COR-L47 (cell line): Measurements from ENCODE around the gene RAB11A.
"Not testable (repeated sequence)": the region's sequence is repeated elsewhere in the genome, so short reads cannot be mapped to it uniquely, and the experiment has no call there.

Source experiments
- DNase-seq: peaks from one replicate; lab custom pipeline; 2025; lab: John Stamatoyannopoulos, UW

RAB11A gene

DNA sequence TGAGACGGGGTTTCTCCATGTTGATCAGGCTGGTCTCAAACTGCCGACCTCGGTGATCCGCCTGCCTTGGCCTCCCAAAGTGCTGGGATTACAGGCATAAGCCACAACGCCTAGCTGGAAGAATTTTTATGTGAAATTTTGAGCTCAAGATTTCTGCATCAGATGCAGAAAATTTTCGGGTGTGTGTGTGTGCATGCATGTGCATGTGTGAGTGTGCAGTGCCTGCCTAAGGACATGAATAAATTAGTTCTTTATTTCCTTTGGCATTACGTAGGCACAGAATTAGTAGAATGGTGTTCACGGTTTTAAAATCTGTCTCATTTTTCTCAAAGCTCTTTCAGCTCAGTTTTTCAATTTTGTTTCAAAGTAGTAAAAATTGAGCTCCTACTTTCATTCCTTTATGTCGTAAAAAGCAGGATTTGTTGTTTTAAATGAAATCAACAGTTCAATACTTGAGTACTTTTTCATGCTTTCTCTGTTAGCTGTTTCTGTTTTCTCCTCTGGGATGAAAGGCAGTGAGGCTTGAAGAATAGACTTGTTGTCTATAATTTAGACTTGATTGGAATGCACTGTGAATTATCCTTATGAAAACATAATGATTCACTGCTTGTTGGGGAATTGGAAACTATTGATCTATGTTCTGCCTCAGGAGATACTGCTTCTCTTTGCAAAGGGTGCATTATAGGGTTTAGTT lies 23.3 kb upstream of the RAB11A start:
- no peak for DNase-seq

DNA sequence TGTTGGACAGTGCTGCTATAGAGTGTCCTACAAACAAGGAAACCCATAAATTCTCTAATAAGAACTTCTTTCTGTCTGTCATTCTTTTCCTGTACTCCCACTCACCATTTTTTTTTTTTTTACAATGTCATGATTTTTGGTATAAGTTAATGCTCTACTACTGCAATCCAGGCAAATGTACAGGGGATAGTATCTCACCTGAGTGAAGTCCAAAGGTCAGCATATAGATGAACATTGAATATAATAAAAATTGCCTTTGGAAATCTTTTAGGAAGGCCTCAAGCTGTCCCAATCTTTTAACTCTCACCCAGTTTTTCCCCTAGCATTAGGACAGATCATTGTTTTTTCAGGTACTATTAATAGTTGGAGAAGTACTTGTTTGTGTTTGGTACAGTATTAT lies 21.3 kb upstream of the RAB11A start:
- no peak for DNase-seq

DNA sequence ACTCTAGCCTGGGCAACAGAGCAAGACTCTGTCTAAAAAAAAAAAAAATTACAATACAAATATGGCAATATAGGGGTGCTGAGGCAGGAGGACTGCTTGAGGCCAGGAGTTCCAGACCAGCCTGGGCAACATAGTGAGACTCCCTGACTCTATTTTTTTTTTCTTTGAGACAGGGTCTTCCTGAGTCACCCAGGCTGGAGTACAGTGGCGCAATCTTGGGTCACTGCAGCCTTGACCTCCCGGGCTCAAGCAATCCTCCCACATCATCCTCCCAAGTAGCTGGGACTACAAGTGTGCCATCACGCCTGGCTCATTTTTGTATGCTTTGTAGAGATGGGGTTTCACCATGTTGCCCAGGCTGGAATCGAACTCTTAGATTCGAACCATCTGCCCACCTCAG lies 17.3 kb upstream of the RAB11A start:
- DNase-seq, result no peak

DNA sequence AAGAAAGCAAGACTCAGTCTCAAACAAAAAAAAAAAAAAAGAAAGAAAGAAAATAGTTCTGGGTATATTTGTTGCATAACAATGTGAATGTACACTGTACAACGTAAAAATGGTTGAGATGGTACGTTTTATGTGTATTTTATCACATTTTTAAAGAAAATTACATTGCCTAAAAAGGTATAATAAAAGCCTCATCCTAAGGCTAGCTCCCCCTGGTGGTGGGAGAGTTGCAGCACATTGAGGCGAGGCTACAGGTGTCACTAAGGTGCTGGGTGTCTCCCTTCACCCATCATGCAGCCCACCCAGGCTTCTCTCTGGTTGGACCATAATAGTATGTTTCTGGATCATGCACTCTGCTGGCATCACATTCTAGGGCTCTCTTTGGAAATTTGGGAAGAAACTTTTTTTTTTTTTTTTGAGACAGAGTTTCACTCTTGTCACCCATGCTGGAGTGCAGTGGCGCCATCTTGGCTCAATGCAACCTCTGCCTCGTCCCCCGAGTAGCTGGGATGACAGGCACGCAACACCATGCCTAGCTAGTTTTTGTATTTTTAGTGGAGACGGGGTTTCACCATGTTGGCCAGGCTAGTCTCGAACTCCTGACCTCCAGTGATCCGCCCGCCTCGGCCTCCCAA lies 12.4 kb upstream of the RAB11A start:
- DNase-seq, result peak; percentile 50

DNA sequence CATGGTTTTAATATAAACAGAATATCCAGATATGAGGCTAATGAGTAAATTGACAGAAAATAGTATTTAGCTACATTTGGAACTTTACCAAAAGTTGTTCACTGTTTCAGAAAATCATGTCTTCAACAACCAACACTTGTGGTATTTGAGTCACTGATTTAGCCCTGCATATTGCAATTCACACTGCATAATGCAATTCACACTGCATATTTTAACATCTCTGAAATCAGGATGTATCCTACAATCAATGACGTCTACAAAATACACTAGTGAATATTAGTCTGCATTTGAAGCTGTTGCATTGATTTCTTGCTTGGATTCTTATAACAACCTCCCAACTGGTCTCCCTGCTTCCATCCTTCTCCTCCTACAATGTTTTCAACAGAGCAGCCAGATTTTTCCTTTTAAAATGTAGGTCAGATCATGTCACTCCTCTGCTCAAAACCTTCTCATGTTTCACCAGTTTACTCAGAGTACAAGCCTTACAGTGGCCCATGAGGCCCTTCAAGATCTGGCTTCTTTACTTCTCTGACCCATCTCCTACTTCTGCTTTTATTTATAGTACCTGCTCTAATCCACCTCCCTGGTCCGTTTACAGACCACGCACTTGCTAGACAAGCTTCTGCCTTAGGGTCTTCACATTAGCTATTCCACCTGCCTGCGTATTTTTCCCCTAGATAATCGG lies 11.4 kb upstream of the RAB11A start:
- DNase-seq, result no peak

DNA sequence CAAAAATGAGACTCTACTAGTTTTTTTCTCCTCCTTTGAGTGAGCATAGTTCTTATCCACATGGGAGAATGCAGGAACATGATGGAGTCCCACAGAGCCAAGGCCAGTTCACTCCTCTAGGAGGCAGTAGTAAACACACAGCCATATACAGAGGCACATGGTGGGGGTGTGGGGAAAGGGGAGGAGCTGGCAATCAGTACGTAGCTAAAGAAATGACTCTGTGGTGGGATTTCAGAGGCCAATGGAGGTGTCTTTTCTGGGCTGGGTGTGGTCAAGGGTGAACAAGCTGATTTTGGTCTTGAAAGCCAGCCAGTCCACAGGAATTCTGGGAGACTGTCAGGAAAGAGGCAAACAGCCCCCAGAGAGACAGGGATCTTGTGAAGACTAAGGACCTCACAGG lies 6.6 kb upstream of the RAB11A start:
- DNase-seq, result peak; percentile 14

DNA sequence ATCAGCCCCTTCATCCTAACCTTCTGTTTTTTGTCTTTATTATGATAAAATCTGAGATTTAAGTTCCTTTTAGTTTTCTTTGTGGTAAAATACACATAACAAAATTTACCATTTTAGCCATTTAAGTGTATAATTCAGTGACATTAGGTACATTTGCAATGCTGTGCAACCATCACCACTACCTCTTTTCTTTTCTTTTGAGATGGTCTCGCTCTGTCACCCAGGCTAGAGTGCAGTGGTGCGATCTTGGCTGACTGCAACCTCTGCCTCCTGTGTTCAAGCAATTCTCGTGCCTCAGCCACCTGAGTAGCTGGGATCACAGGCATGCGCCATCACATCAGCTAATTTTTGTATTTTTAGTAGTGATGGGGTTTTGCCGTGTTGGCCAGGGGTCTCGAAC lies 6.2 kb upstream of the RAB11A start:
- no peak for DNase-seq

DNA sequence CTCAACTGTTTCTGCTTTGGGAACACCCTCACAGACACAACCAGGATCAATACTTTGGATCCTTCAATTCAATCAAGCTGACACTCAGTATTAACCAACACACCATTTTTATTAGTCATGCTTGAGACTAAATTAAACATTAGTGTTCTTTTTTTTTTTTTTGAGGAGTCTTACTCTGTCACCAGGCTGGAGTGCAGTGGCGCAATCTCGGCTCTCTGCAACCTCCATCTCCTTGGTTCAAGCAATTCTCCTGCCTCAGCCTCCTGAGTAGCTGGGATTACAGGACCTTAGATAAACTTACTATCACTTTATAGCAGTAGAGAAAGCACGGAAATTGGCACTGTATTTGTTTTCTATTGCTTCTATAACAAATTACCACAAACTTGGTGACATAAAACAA lies 2.0 kb upstream of the RAB11A start:
- DNase-seq, result no peak

DNA sequence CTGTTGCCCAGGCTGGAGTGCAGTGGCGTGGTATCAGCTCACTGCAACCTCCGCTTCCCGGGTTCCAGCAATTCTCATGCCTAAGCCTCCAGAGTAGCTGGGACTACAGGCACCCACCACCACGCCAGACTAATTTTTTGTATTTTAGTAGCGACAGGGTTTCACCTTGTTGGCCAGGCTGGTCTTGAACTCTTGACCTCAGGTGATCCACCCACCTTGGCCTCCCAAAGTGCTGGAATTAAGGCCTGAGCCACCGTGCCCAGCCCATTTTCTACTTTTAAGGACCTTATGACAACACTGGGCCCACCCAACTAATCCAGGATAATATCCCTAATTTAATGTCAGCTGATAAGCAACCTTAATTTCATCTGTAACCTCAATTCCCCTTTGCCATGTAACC lies 1.4 kb upstream of the RAB11A start:
- DNase-seq, result not testable (repeated sequence)

DNA sequence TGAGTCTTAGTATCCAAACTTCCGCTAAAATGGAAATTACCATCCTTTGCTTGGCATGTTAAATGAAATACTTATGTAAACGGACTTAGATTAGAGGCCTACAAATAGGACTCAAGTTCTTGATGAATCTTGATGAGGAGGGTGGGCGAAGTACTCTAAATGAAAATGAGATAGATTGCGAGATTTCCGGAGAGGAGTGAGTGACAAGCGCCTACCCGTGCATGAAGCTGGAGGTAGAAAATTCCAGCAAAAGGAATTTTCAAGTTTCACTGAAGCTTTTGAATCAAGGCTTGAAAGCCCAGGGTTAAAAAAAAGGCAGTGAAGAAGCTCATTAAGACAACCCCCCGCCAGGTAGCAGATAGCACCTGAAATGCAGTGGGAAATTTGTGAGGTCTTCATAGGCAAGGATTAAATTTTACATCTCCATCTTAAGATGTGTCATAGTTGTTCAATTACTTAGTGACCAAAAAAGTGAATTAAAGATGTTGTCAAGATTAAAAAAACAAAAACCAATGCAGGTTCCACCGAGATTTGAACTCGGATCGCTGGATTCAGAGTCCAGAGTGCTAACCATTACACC lies 655 bp upstream of the RAB11A start:
- DNase-seq, result no peak

DNA sequence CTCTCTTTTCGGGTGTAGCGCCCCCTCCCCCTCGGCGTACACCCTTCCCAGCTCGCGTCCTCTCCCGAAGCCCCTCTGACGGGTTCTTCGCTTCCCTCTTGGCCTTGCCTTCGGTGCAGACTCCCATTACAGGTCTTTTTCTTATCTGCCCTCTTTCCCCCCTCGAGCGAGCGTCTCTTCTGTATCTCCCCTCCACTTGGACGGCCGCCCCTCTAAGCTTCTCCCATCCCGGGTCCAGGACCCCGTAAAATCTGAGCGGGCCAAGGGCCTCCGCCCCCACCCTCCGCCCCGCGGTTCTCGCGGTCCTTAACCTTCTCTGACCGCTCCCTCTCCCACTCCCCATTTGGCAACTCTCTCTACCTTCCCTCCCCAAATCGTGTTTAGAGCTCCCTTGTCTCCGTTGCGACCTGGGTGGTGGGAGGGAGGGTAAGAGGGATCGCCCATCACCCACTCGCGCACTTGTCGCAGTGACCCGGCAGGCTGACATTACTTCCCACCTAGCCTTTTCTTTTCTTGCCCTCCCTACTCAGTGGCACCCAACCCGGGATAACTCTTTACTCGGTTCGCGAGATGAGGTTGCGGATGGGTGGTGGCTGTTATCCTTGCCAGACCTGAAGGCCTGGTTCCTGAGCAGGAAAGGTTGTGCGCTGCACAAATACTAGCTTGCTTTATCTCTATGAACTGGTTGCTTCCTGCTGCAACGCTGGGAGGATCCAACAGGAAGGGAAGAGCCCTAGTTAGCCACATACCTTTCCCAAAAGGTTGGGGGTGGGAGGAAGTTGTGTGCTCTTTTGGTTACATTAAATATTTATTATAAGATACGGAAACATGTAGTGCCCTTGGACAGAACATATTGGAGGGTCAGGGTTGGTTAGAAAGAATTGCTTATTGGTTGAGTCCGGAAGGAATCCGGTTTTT lies 922 bp downstream of the RAB11A start:
- DNase-seq, result peak; percentile 19

DNA sequence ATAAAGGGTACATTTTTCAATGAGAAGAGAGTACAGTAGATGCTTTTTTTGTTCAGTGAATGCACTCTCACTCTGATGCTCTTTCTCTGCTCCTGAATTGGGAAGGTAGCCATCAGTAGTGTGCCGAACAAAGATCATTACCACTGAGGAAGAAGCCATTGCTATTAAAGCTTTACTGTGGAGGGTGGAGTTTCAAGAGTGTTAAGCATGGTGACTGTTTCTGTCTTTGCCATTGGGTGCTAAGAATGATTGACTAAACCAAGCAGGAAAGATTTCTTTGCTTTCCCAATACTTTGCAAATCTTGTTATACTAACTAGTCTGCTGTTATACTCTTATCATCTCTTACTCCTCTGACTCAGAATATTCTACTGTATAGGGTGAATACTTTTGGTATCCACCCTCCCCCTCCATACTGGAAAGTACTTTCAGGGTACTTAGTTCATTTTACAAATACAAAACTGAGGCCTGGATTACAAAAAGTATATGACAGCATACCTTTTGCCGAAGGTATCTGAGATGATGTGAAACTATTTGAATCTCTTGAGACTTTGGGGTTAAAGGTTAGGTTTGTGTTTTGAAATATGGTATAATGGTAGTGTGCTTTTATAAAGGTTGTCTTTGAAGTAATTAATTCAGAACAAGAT lies 1.7 kb downstream of the RAB11A start:
- DNase-seq, result no peak

DNA sequence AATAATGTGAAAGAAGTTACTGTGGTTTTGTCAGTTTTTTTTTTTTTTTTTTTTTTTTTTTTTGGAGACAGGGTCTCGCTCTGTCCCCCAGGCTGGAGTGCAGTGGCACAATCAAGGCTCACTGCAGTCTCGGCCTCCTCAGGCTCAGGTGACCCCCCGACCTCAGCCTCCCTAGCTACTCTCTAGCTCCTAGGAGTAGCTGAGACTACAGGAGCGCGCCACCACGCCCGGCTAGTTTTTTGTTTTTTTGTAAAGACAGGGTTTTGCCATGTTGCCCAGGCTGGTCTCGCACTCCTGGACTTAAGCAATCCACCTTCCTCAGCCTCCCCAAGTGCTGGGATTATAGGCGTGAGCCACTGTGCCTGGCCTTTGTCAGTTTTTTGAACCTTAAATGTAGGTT lies 2.6 kb downstream of the RAB11A start:
- not testable (repeated sequence) for DNase-seq

DNA sequence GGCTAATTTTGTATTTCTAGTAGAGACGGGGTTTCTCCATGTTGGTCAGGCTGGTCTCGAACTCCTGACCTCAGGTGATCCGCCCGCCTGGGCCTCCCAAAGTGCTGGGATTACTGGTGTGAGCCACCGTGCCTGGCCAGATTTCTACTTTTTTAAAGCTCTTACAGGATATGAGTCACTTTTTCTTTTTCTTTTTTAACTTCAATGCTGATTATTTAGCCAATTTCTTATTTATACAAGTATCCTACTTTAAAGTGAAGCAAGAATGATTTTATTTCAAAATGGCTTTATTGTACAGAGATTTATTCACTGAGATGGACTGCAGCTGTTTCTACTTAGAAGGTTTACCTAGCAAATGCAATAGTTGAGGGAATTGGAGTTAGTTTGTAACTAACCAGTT lies 3.3 kb downstream of the RAB11A start:
- not testable (repeated sequence) for DNase-seq

DNA sequence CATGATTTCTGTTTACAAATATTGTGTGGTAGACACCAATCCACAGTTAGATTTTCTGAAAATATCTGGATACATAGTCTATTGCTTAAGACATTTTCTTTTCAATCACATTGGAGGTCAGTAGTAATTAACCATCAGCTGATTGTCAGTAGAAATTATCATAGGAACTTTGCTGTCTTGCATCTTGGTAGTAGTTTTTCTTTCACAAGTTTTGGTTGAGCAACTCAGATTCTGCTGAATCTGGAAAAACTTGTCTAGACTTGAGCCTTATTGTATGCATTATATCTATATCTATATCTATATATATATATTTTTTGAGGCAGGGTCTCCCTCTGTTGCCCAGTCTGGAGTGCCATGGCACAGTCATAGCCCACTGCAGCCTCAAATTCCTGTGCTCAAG lies 4.0 kb downstream of the RAB11A start:
- no peak for DNase-seq

DNA sequence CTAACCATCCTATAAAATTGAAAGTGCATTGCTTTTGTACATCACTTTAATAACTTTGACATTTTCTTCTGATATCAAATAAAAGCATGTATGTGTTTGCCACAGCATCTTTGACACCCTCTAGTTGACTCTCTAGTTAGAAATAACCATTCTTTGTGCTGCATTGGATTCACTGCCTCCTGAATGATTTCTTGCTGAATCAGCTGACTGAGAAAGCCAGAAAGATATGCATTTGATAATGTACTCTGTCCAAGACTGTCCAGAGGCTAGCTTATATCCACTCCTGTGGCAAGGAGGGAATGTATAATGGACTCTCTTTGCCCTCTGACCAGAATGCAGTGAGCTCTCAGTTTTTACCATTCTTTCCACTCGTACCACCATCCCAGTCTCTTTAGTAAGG lies 6.2 kb downstream of the RAB11A start:
- DNase-seq, result no peak

DNA sequence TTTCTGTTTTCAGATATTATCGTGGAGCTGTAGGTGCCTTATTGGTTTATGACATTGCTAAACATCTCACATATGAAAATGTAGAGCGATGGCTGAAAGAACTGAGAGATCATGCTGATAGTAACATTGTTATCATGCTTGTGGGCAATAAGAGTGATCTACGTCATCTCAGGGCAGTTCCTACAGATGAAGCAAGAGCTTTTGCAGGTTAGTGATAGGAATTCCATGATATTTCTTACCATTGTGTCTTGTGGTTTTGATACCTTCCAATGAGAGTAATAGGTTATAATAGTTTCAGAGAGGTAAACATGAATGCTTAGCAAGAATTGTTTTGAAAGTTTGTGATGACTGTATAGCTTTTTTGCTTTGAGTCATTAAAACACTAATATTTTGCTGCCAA lies 8.5 kb downstream of the RAB11A start:
- no peak for DNase-seq

DNA sequence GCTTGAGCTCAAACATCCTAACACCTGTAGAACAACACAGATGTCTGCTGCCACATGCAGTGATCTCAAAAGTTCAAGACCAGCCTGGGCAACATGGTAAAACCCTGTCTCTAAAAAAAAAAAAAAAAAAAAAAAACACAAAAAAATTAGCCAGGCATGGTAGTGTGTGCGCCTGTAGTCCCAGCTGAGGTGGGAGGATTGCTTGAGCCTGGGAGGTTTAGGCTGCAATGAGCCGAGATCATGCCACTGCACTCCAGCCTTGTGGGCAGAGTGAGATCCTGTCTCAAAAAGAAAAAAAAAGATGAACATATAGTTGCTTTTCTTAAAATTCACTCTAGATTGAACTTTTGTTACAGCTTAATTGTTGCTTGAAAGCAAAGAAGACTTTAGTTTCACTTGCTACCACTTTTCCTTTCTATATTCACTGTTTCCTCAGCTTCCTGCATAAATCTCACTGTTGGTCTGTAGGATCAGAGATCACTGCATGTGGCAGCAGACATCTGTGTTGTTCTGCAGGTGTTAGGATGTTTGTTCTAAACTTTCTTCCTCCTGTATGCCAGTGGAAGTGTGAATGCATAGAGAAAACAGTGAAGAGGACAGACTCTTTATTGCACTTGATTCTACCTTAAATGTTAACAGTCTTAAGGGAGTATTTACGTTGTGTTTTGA lies 12.6 kb downstream of the RAB11A start:
- no peak for DNase-seq

DNA sequence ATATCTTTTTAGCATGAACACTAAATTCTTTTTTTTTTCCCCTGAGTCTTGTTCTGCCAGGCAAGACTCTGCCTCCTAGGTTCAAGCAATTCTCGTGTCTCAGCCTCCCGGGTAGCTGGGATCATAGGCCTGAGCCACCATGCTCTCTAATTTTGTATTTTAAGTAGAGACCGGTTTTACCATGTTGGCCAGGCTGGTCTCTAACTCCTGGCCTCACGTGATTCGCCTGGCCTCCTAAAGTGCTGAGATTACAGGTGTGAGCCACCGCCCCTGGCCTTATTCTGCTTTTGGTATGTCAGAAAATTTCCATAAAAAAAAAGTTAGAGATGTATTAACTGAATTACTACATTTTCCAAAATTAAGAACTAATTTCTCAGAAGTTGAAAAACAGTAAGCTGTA lies 14.3 kb downstream of the RAB11A start:
- no peak for DNase-seq

DNA sequence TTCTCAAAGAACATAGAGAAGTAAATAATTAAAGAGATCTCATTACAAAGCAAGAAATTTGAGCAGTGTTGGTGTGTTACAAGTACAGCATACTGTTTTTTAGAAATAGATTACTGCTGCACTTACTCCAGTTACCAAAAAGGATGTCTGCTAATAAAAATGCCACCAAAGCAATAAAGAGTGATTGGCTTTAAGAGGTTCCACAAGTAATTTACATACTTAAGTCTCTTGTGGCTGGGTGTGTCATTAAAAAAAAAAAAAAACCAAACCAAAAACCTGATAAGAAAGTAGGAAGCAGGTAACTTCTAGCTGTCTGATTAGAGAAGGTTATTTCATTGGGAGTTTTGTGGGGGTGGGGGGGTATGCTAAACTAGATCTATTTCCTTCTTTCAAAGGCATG lies 15.2 kb downstream of the RAB11A start:
- DNase-seq, result no peak

DNA sequence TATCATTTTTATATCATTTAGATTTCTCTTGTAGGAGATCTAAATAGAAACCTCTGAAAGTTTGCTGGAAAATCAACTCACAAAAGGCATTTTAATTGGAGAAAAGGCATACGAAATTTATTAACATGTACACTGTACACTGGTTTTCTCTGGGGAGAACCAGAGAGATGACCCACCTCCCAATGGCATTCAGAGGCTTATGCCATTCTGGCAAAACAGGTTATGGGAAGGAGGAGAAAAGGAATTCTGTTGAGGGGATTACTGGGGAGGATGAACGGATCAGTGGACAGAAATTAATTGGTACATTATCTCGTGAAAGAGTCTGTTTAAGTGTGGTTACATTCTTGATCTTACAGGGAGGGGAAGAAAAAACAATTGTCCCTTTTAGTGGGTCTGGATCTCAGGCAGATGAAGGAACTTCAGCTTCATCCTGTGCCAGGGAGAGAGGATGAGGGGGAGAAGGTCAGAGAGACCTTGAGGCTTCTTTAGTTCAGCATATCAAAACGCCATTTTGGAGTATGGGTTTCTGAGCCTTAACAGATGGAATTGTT lies 16.5 kb downstream of the RAB11A start:
- no peak for DNase-seq
